Brain microvascular endothelial cell (primary cell): ENCODE results near the gene SDK1.
"Not testable (repeated sequence)": the region's sequence is repeated elsewhere in the genome, so short reads cannot be mapped to it uniquely, and the experiment has no call there.

Experiments
- DNase-seq: peaks from one replicate; pipeline ENCODE4 v3.0.0-alpha.2; 2020
- H3K27ac ChIP-seq: fragments of 250-450 bp; sonication (Bioruptor Pico); 2 replicates; pipeline ENCODE4 v1.5.1; 2020; ENCODE audit warnings: mild to moderate bottlenecking, moderate library complexity
- H3K27me3 ChIP-seq: fragments of 250-450 bp; sonication (Bioruptor Pico); replicated peaks from 2 replicates; pipeline ENCODE4 v1.5.1; 2020; ENCODE audit warnings: mild to moderate bottlenecking
- H3K36me3 ChIP-seq: fragments of 250-450 bp; sonication (Bioruptor Pico); replicated peaks from 2 replicates; pipeline ENCODE4 v1.5.1; 2020; ENCODE audit warnings: mild to moderate bottlenecking
- H3K4me3 ChIP-seq: 2 replicates; pipeline ENCODE4 v1.5.1; 2011; ENCODE audit warnings: low read depth, mild to moderate bottlenecking, control low read depth, low read length, moderate library complexity
- CTCF ChIP-seq: IDR thresholded peaks from 2 replicates; pipeline ENCODE4 v1.5.1; 2011; ENCODE audit warnings: low read depth, mild to moderate bottlenecking, moderate library complexity, low read length, control low read depth, inconsistent platforms; ENCODE audit errors: missing control alignments
- in situ Hi-C: cut with HindIII; loops from 2 replicates; pipeline ENCODE4 v1.10.0; 2017; ENCODE audit warnings: low sequenced_read_pairs, low pct_ligation_motif_present

The SDK1 gene

GRCh38 chr7:4216016-4216415 lies 915.0 kb downstream of the SDK1 start:
- in situ Hi-C loops: no loop called here
- Histone ChIP-seq H3K36me3 (no peaks in the 10 kb centered on the region), H3K4me3 (no peak overlapping the region), H3K27me3 (no peaks in the 10 kb centered on the region), H3K27ac (no peak overlapping the region)
- no peak for TF ChIP-seq CTCF
- DNase-seq: no peak

DNA sequence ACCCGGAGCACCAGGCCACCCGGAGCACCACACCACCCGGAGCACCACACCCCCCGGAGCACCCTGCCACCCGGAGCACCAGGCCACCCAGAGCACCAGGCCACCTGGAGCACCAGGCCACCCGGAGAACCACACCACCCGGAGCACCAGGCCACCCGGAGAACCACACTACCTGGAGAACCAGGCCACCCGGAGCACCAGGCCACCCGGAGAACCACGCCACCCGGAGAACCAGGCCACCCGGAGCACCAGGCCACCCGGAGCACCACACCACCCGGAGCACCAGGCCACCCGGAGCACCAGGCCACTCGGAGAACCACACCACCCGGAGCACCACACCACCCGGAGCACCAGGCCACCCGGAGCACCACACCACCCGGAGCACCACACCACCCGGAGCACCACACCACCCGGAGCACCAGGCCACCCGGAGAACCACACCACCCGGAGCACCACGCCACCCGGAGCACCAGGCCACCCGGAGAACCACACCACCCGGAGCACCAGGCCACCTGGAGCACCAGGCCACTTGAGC lies 916.1 kb downstream of the SDK1 start:
- H3K4me3 ChIP-seq, DNase-seq, in situ Hi-C loops, H3K27ac ChIP-seq, H3K27me3 ChIP-seq, H3K36me3 ChIP-seq: not testable (repeated sequence)

DNA sequence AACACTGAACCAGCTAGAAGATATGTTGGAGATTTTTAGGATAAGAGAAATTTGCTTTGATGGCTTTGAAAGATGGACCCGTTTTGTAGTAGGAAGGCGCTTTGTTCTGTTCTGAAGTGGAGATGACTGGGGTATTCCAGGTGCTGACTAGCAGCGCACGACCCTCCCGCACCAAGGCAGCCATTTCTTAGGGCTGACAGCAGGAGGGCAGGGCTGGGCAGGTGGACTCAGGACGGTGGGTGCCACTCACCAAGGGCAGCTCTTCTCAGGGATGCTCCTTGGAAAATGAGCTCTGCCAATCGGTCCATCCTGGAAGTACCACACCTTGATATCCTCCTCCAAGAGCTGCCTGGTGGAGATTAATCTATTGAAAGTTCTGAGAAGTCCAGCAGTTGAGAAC lies 917.4 kb downstream of the SDK1 start:
- no peaks in the 10 kb centered on the region for H3K36me3 ChIP-seq
- DNase-seq: no peak
- in situ Hi-C loops: no loop called here
- H3K27me3 ChIP-seq: no peaks in the 10 kb centered on the region
- TF ChIP-seq CTCF: no peak
- no peak overlapping the region for H3K27ac ChIP-seq
- no peak overlapping the region for H3K4me3 ChIP-seq

GRCh38 chr7:4220011-4220410 lies 919.0 kb downstream of the SDK1 start:
- Histone ChIP-seq H3K4me3 (no peak overlapping the region), H3K36me3 (no peaks in the 10 kb centered on the region), H3K27ac (no peak overlapping the region), H3K27me3 (no peaks in the 10 kb centered on the region)
- no peak for TF ChIP-seq CTCF
- in situ Hi-C loops: no loop called here
- no peak for DNase-seq

DNA sequence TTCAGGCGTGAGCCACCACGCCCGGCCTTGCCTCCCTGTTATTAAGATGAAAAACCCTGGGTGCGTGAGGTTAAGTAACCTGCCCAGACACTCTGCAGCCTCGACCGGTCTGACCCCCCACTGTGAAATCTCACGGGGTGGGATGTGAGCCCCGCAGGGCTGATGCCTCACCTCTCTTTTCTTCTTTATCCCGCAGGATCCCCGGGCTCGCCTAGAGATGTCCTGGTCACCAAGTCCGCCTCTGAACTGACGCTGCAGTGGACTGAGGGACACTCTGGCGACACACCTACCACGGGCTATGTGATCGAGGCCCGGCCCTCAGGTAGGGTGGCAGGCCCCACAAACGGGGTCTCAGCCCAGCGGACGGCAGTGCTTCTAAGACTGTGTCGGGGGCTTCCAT lies 920.0 kb downstream of the SDK1 start:
- TF ChIP-seq CTCF: no peak
- Histone ChIP-seq H3K27ac (no peak overlapping the region), H3K4me3 (no peak overlapping the region), H3K27me3 (no peaks in the 10 kb centered on the region), H3K36me3 (no peaks in the 10 kb centered on the region)
- no peak for DNase-seq
- in situ Hi-C loops: no loop called here

DNA sequence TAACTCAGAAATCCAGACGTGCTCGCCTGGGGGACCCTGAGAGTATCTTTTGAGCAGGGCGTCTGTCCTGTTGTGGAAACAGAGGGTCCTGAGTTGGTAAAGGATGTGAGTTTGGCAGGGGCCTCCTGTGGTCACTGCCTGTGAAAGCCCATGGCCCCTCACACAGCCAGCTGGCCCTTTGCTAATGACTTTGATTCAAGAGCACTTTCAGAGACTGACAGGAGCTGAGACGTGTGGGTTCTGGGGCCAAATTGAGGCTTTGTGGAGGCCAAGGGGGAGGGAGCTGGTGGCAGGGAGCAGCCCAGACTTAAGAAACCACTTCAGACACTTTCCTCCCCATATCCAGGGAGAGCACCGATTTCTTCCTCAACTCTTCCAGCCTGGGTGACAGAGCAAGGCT lies 921.6 kb downstream of the SDK1 start:
- DNase-seq: no peak
- no peak overlapping the region for H3K4me3 ChIP-seq
- no peaks in the 10 kb centered on the region for H3K27me3 ChIP-seq
- H3K27ac ChIP-seq: no peak overlapping the region
- no peak for TF ChIP-seq CTCF
- in situ Hi-C loops: no loop called here
- H3K36me3 ChIP-seq: no peaks in the 10 kb centered on the region
